ENCODE results near the gene CCDC83.

Gene CCDC83

GRCh38 chr11:85855341-85855656 lies at the start of gene CCDC83:
Gene CCDC83, plus strand, starts transcription at chr11:85855383. Its CDS starts 9,741 bp downstream, at chr11:85865124.
- no peak for DNase-seq (ENCODE audit: low spot score)

GRCh38 chr11:85805387-85805786 lies 49.8 kb upstream of the CCDC83 start:
- DNase-seq (ENCODE audit: low spot score) = no peak

- no peak for DNase-seq (ENCODE audit: low spot score)
Measured at GRCh38 chr11:85806016-85806415, 49.2 kb upstream of the CCDC83 start.

- DNase-seq (ENCODE audit: low spot score) = no peak
Measured at GRCh38 chr11:85806876-85807275, 48.3 kb upstream of the CCDC83 start.

- DNase-seq (ENCODE audit: low spot score) = no peak
Measured at GRCh38 chr11:85809191-85809590, 46.0 kb upstream of the CCDC83 start.

GRCh38 chr11:85809863-85810262 lies 45.3 kb upstream of the CCDC83 start:
- DNase-seq (ENCODE audit: low spot score) = peak; percentile 35

GRCh38 chr11:85810521-85810870 lies 44.7 kb upstream of the CCDC83 start:
- peak; percentile 4 for DNase-seq (ENCODE audit: low spot score)

GRCh38 chr11:85810871-85811611 lies 44.1 kb upstream of the CCDC83 start, which contains the start of gene SYTL2:
Gene SYTL2, minus strand, starts transcription at chr11:85811141. Its CDS starts 53,416 bp downstream, at chr11:85757725.
- DNase-seq (ENCODE audit: low spot score) = peak; percentile 36

GRCh38 chr11:85811624-85812023 lies 43.6 kb upstream of the CCDC83 start:
- no peak for DNase-seq (ENCODE audit: low spot score)

- no peak for DNase-seq (ENCODE audit: low spot score)
Measured at GRCh38 chr11:85813721-85814120, 41.5 kb upstream of the CCDC83 start.

GRCh38 chr11:85815186-85815931 lies 39.8 kb upstream of the CCDC83 start:
- DNase-seq (ENCODE audit: low spot score) = no peak

GRCh38 chr11:85819441-85819840 lies 35.7 kb upstream of the CCDC83 start:
- DNase-seq (ENCODE audit: low spot score) = no peak

GRCh38 chr11:85821636-85822035 lies 33.5 kb upstream of the CCDC83 start:
- DNase-seq (ENCODE audit: low spot score) = no peak

- DNase-seq (ENCODE audit: low spot score) = no peak
Measured at GRCh38 chr11:85822814-85823213, 32.4 kb upstream of the CCDC83 start.

GRCh38 chr11:85823816-85824215 lies 31.4 kb upstream of the CCDC83 start:
- DNase-seq (ENCODE audit: low spot score) = no peak

- no peak for DNase-seq (ENCODE audit: low spot score)
Measured at GRCh38 chr11:85825616-85826015, 29.6 kb upstream of the CCDC83 start.

- DNase-seq (ENCODE audit: low spot score) = peak; percentile 83
Measured at GRCh38 chr11:85826116-85826855, 28.9 kb upstream of the CCDC83 start.

- no peak for DNase-seq (ENCODE audit: low spot score)
Measured at GRCh38 chr11:85827748-85828639, 27.2 kb upstream of the CCDC83 start.

- no peak for DNase-seq (ENCODE audit: low spot score)
Measured at GRCh38 chr11:85828640-85828978, 26.6 kb upstream of the CCDC83 start.

GRCh38 chr11:85829172-85829571 lies 26.0 kb upstream of the CCDC83 start:
- no peak for DNase-seq (ENCODE audit: low spot score)

GRCh38 chr11:85831050-85831449 lies 24.1 kb upstream of the CCDC83 start:
- no peak for DNase-seq (ENCODE audit: low spot score)

GRCh38 chr11:85835263-85835662 lies 19.9 kb upstream of the CCDC83 start:
- no peak for DNase-seq (ENCODE audit: low spot score)
